Heart left ventricle (tissue), 13 donors: Measurements from ENCODE around the gene TRIM52.

Source experiments
- POLR2A ChIP-seq, 2 donors: fragments of 450-650 bp; IDR thresholded peaks; one replicate each; pipeline ENCODE4 v1.6.1; 2017; ENCODE audit warnings: antibody characterized with exemption in 2 of 2, mild to moderate bottlenecking in 2 of 2, moderate library complexity in 2 of 2
- TF ChIP-seq, protein P1 (sequence below), 12 donors: fragments of 200-600 bp; sonication (generic) in 4 of 12; IDR thresholded peaks; one replicate each; pipeline versions ENCODE4 v1.5.0 to v1.8.0; 2018 to 2022; ENCODE audit warnings: antibody characterized with exemption in 12 of 12, mild to moderate bottlenecking in 5 of 12
- donor health status: ischemic (EF 13 %, LVEDD 7.1; RV severe dilation, severe dysfunction).
- donor health status: DM: no; HTN: yes; CAD: no.
- donor health status: DM: no; HTN: no; CAD: no.
- donor health status: ischemic (EF 25% LVEDD 6.9; RV normal size, moderate dysfunction).
- donor health status: ischemic (EF 25% LVEDD 5.7; RV mildly dilated, moderate dysfunction).
- donor health status: ischemic (EF 35%, LVEDD 5.7; RV mildly dilated, moderate dysfunction).
- donor health status: nonischemic (EF 11% LVEDD 7.7; RV severe dilation, severe dysfunction).
- donor health status: DM: yes; HTN: yes; CAD: no.
- donor health status: PGD.
- donor health status: ischemic (EF 29% LVEDD 5.4; RV normal size, mild dysfunction).
- donor health status: nonischemic (EF 23%, LVEDD 6.1; RV moderate dilation, normal function).

DNA sequence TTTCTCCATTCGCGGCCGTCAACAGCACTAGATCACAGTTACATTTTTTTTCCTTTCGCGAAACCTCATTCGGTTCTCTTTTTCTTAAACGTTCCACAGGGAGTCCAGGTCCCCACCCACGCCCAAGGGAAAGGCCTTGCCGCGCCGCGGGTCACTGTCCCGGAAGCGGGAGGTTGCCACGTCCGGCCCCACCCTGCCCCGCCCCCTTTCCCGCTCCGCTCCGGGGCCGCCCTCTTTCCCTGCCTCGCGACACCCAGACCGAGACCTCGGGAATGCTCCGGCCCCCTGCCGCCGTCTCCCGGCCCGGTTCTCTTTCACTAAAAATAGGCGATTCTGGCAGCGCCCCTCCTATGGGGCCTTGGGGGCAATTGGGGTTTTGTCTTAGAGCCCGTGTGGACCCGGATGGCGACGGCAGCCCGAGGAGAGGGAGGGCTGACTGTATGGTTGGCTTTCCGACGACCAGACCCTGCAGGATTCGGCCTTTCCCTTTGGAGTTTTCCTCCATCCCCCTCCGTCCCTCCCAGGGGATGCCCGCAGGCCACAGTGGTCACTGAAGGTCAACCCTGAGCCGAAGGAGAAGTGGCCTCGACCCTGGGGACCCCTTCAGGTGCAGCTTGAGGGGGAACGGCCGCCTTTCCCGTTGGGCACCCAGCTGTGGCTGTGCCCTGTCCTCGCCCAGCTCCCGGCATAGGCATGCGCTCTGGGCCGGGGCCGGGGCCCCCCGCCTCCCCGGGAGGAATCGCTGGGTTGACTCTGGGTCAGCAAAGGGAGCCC, 14.5 kb downstream of the TRIM52 start:
- TF ChIP-seq, protein P1, sequence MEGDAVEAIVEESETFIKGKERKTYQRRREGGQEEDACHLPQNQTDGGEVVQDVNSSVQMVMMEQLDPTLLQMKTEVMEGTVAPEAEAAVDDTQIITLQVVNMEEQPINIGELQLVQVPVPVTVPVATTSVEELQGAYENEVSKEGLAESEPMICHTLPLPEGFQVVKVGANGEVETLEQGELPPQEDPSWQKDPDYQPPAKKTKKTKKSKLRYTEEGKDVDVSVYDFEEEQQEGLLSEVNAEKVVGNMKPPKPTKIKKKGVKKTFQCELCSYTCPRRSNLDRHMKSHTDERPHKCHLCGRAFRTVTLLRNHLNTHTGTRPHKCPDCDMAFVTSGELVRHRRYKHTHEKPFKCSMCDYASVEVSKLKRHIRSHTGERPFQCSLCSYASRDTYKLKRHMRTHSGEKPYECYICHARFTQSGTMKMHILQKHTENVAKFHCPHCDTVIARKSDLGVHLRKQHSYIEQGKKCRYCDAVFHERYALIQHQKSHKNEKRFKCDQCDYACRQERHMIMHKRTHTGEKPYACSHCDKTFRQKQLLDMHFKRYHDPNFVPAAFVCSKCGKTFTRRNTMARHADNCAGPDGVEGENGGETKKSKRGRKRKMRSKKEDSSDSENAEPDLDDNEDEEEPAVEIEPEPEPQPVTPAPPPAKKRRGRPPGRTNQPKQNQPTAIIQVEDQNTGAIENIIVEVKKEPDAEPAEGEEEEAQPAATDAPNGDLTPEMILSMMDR (IDR thresholded peaks at IDR 0.05): peak in 3 of 12 donors; percentile 7 to 11 (median 7)
- peak; percentile 21 to 58 for TF ChIP-seq POLR2A (IDR thresholded peaks at IDR 0.05)
